HG02885 (cell line): Measurements from ENCODE around the gene CDX2.

ENCODE experiments used
- ATAC-seq: cut with Tn5 transposase; IDR thresholded peaks from one replicate; pipeline ENCODE4 v1.9.1; 2021; ENCODE audit warnings: mild to moderate bottlenecking; ENCODE audit not compliant: unreplicated experiment, poor library complexity

CDX2 gene

DNA sequence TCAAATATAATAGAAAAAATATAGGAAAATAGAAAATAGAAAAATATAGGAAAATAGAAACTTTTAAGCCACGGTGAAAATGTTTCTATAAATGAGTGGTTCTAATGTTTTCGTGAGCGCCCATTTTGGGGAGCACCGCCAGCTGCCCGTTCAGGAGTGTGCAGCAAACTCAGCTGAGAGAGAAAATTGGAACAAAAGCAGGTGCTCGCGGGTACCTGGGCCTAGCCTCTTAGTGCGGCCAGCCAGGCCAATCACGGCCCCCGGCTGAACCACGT is 49.5 kb downstream of the CDX2 start:
- ATAC-seq, result no peak

DNA sequence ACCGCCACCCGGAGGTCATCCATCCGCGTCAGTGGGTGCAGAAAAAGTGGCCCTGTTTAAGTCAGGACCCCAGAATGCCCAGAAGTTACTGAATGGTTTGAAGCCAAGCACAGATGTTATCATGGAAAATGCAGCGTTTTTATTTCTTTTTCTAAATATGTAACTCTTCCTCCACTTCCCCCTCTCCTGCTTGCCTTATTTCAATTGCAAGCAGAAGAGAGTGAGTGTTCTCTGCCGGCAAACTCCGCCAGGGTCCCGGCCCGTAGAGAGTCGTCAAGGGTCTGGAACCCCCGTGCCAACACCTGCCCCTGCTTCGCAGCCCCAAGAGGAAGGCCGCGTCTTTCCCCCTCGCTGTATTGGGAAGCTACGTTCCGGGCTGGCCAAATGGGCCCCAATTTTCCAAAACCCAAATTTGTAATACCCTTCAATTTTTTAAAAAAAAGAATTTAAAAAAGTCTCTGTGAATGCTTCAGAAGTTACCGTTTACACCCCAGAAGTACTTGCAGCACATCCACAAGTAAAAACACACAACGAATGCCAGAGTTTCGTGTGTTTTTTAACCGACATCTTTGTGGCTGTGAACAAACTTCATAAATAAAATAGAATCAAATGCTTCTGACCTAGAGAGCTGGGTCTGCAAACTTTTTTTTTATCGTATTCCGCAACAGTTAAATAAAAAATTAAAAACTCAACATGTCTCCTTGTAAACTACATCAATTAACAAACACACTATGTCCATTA is 50.0 kb downstream of the CDX2 start:
- no peak for ATAC-seq

DNA sequence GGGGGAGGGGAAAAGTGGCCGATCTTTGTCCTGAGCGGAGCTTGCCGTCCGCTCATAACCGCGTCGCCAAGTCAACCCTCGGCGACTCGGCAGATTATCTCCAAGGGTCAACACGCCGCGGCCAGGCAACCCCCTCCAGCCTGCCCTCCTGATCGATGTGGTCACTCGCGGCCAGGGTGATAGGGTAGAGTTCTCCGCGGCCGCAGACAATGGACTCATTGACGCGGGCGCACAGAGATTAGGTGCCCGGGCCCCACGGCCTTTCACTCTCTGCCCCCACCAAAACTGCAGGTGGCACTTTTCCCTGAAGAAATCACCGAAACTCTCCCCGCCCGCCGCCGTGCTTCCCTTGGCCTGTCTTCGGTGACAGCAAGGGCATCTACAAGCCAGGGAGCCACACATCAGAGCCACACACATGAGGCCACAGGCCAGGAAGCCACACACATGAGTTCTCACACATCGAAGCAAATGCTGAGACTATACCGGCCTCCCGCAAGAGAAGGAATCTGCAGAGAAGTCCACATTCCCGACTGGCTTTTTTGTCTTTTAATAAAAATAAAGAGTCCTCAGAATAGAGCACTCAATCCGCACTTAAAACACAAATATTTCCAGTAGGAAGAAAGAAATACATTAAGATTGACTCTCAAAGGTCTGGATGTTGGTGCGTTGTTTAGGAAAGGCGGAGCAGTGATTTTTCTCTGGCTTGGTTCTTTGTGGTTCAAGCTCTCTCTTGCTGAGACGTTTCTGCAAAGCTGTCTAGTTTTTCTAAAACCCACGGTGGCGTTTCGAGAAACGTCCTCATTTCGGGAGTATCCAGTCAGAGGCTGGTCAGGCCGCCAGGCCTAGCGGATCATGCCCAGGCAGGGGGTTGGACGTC is 50.8 kb downstream of the CDX2 start:
- ATAC-seq, result no peak

DNA sequence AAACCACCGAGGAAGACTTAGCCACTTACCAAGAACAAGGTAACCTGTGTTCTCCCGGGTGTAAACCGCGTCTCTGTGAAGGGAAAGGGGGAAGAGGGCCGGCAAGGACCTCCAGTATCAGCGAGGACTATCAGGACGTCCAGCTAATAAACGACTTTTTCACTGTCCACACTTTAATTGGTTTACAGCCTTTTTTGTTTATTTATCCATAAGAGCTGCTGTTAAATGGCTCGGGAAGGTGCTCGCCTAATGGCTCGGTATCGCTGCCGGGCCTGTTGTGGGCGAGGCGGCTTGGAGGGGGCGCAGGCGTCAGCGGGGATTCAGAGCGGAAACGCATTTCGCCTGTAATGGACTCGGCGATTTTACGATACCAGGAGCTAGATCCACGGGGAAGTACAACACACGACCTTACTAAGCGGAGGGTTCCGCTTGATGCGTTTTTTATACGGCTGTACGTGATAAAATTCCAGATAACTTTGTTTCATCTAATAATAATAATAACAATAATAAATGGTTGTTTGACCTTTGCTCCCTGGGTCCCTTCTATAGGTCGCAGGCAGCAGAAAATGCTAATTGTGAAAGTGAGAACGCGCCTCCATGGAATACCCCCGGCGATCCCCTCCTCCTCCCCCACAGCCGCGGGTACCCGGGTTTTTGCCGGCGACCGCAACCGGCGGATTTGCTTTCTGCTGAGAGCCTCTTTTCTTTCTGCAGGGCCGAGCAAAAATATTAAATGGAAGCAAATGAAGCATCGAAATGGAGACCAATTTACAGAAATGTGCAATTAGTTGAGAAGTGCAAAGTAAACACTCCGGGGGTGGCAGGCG is 51.8 kb downstream of the CDX2 start:
- no peak for ATAC-seq

DNA sequence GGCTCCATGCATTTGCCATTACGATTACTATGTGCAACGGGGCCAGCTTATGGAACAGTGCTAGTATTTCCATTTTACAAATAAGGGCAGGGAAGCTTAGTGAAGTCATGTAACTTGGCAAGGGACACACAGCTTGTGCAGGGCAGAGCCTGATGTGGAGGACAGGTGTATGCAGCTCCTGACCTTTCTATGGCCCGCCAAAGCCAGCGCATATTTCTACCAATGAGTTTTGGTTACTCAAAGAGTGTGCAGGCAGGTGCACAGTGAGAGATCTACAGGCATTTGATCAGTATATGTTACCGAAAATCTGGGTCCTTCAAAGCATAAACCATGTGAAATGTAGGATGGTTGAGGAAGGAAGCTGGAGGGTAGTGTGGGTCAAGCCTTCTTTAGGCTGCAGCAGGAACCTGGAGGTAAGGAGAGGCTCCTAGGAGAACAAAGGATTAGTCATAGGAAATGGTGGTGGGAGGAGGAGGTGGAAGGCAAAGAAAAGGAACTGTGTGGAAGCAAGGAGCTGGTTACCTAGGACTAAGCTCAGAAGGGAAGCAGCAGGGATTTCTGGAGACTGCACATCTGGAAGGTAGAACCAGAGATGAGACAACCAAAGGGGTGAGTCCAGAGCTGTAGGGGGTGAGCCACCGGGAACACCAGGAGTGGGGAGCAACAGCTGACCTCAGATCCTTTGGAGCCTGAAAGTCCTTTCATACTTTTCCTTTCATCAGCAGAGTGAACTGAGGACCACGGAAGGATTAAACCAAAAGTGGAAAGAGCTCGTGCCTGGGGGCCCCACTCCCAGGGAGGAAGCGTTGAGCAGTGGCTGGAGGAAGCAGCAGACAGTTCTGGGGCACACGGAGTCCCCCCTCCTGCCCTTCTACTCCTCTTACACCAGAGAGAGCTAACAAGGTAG is 53.6 kb downstream of the CDX2 start:
- no peak for ATAC-seq

DNA sequence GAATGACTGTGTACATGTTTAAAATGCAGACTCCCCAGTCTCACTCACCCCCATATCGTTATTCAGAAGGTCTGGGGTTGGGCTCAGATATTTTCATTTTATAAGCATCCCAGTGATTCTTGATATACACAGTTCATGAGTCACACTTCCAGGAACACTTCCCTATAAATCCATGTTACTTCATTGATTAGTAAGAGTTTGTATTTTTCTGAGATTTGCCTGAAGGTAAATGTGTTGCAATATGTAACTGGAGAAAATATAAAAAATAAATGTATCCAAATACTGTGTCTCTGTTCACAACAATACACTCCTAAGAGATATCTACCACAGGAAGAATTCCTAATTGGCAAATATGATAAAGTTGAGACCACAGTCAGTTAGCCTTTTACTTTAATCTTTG is 56.0 kb downstream of the CDX2 start:
- ATAC-seq, result no peak

DNA sequence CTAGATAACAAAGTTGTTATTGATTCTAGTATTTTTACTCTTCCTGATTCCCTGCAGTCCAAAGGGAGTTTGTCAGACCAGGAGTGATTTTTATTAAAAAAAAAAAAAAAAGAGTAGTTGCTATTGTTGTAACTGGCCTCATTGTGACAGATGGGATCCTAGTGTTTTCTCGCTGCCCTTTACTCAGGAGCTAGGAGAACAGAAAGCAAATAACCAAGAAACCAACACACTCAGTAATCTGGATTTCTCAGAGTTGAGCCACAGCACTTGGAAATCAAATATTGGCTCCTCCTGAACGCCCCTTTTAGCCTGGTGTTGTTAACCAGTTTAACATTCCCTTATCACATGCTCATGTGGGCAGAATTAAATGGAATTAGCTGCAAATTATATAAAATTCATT is 57.6 kb downstream of the CDX2 start:
- ATAC-seq, result no peak
